Peyer's patch (tissue), 4 donors: Measurements from ENCODE around the gene GDF7.

Source experiments
- CTCF ChIP-seq, 6 experiments: fragments of 450-650 bp in 4 of 6; fragments of 200-600 bp in 2 of 6; sonication (generic) in 1 of 6; IDR thresholded peaks; one replicate each; pipeline ENCODE4 v1.5.1; 2017 to 2019; ENCODE audit warnings: antibody characterized with exemption in 6 of 6, mild to moderate bottlenecking in 3 of 6, moderate library complexity in 1 of 6
- POLR2A ChIP-seq, 2 donors: fragments of 450-650 bp; IDR thresholded peaks; one replicate each; pipeline ENCODE4 v1.5.1; 2017; ENCODE audit warnings: antibody characterized with exemption in 2 of 2, mild to moderate bottlenecking in 2 of 2, moderate library complexity in 2 of 2

GRCh38 chr2:20654535-20654813 is 12.5 kb upstream of the GDF7 start:
- TF ChIP-seq CTCF (IDR thresholded peaks at IDR 0.05) (no peak), POLR2A (IDR thresholded peaks at IDR 0.05) (no peak)
